ENCODE results near the gene RPS21.

GRCh38 chr20:62400541-62400940, 13.6 kb downstream of the RPS21 start:
- no peak for TF ChIP-seq ZUFSP (CRISPR knock-in tag; IDR thresholded peaks at IDR 0.05; ENCODE audit: borderline replicate concordance)
- TF ChIP-seq ZNF331 (CRISPR knock-in tag; IDR thresholded peaks at IDR 0.05): no peak
- no peak for TF ChIP-seq ZNF280D (CRISPR knock-in tag; IDR thresholded peaks at IDR 0.05)
- no peak for TF ChIP-seq NFATC3 (CRISPR knock-in tag; IDR thresholded peaks at IDR 0.05)
- no peak for TF ChIP-seq MIXL1 (CRISPR knock-in tag; IDR thresholded peaks at IDR 0.05)

Measured in HepG2 (cell line).